Activated B cell treated with CpG ODN at 0.5 μM for 24 hours (primary cell): Measurements from ENCODE around the gene SLCO3A1. TPM values are rescaled to one million over a fixed set of nuclear protein-coding genes. Genes with fewer than 3 reads are reported as not detected.

ENCODE experiments used
- ATAC-seq: fragments of 200-7000 bp; cut with Tn5 transposase; one replicate; pipeline ENCODE4 v1.10.0; 2021; ENCODE audit warnings: low read depth, mild to moderate bottlenecking, moderate library complexity
- CTCF ChIA-PET: fragments of 350-600 bp; sonication (Branson Sonifier 250); formaldehyde crosslinking; loops from one replicate; lab custom pipeline; 2021; ENCODE audit warnings: antibody characterized with exemption; lab: Charles Lee
- POLR2A ChIA-PET: fragments of 350-600 bp; sonication (Branson Sonifier 250); formaldehyde crosslinking; loops from one replicate; lab custom pipeline; 2021; ENCODE audit warnings: antibody characterized with exemption; lab: Charles Lee
- DNase-seq: peaks from one replicate; pipeline ENCODE4 v3.0.0; 2022
- H3K27ac Mint-ChIP-seq: one replicate; pipeline ENCODE4 v1.8.0; 2020; ENCODE audit warnings: mixed read lengths
- H3K27me3 Mint-ChIP-seq: one replicate; pipeline ENCODE4 v1.8.0; 2021; ENCODE audit warnings: mixed read lengths
- H3K36me3 Mint-ChIP-seq: one replicate; pipeline ENCODE4 v1.8.0; 2021; ENCODE audit warnings: low read depth, mixed read lengths
- H3K4me1 Mint-ChIP-seq: one replicate; pipeline ENCODE4 v1.8.0; 2021; ENCODE audit warnings: mixed read lengths
- H3K4me3 Mint-ChIP-seq: one replicate; pipeline ENCODE4 v1.8.0; 2020; ENCODE audit warnings: mild to moderate bottlenecking, mixed read lengths
- H3K9me3 Mint-ChIP-seq: one replicate; pipeline ENCODE4 v1.8.0; 2020; ENCODE audit warnings: mixed read lengths
- CTCF ChIP-seq: fragments of 200-600 bp; IDR thresholded peaks from one replicate; pipeline ENCODE4 v1.8.0; 2022; ENCODE audit warnings: antibody characterized with exemption, mild to moderate bottlenecking
- intact Hi-C: fragments of 100-400 bp; cut with micrococcal nuclease; formaldehyde crosslinking; loops from one replicate; pipeline ENCODE4 v1.15.1; 2024
- total RNA-seq: library from RNA; stranded (reverse); gene quantifications from 2 replicates; pipeline ENCODE4 v1.2.3, GENCODE V29; 2022

SLCO3A1 gene
- total RNA-seq, 1 donor from 2014 or later: 0.82 TPM

- POLR2A ChIA-PET: interaction anchor here (0.7 kb wide), 1 partner anchor 32 kb away, joined by 11 read pairs; no protein-coding TSS in a partner anchor
- Mint-ChIP-seq H3K27me3 (peaks cover 3% of the 10 kb centered on the region), H3K4me1 (no peaks in the 10 kb centered on the region), H3K27ac (no peak overlapping the region), H3K9me3 (no peaks in the 10 kb centered on the region), H3K36me3 (no peaks in the 10 kb centered on the region), H3K4me3 (no peak overlapping the region)
- ATAC-seq (no peak), DNase-seq (no peak)
- intact Hi-C loops: no loop called here
- no peak for TF ChIP-seq CTCF
- CTCF ChIA-PET: no interaction called here
Observed at GRCh38 chr15:91878319-91878870, 24.9 kb downstream of the SLCO3A1 start.

GRCh38 chr15:91879158-91879557 lies 25.6 kb downstream of the SLCO3A1 start:
- intact Hi-C loops: no loop called here
- ATAC-seq (no peak), DNase-seq (no peak)
- H3K27ac Mint-ChIP-seq: no peak overlapping the region
- POLR2A ChIA-PET: no interaction called here
- no peaks in the 10 kb centered on the region for H3K4me1 Mint-ChIP-seq
- H3K4me3 Mint-ChIP-seq: no peak overlapping the region
- H3K27me3 Mint-ChIP-seq: no peaks in the 10 kb centered on the region
- CTCF ChIA-PET: interaction anchor here (0.9 kb wide), 1 partner anchor 27 kb away, joined by 3 read pairs; no protein-coding TSS in a partner anchor
- no peaks in the 10 kb centered on the region for H3K36me3 Mint-ChIP-seq
- no peak for TF ChIP-seq CTCF
- no peaks in the 10 kb centered on the region for H3K9me3 Mint-ChIP-seq

- CTCF ChIA-PET: no interaction called here
- POLR2A ChIA-PET: no interaction called here
- Mint-ChIP-seq H3K27ac (no peak overlapping the region), H3K4me1 (no peaks in the 10 kb centered on the region), H3K4me3 (no peak overlapping the region), H3K9me3 (no peaks in the 10 kb centered on the region), H3K36me3 (no peaks in the 10 kb centered on the region), H3K27me3 (no peaks in the 10 kb centered on the region)
- no peak for TF ChIP-seq CTCF
- no peak for DNase-seq
- intact Hi-C loops: no loop called here
- no peak for ATAC-seq
Observed at GRCh38 chr15:91880373-91880772, 26.9 kb downstream of the SLCO3A1 start.

GRCh38 chr15:91881569-91882297 lies 28.2 kb downstream of the SLCO3A1 start:
- DNase-seq: no peak
- Mint-ChIP-seq H3K27ac (no peak overlapping the region), H3K27me3 (no peaks in the 10 kb centered on the region), H3K4me1 (no peaks in the 10 kb centered on the region), H3K4me3 (no peak overlapping the region), H3K9me3 (no peaks in the 10 kb centered on the region), H3K36me3 (no peaks in the 10 kb centered on the region)
- CTCF ChIA-PET: no interaction called here
- ATAC-seq: no peak
- POLR2A ChIA-PET: no interaction called here
- intact Hi-C loops: no loop called here
- TF ChIP-seq CTCF: no peak

- no peak for TF ChIP-seq CTCF
- ChIA-PET CTCF (no interaction called here), POLR2A (no interaction called here)
- H3K4me3 Mint-ChIP-seq: no peak overlapping the region
- H3K9me3 Mint-ChIP-seq: no peaks in the 10 kb centered on the region
- intact Hi-C loops: no loop called here
- ATAC-seq: no peak
- H3K36me3 Mint-ChIP-seq: no peaks in the 10 kb centered on the region
- no peak for DNase-seq
- H3K4me1 Mint-ChIP-seq: no peaks in the 10 kb centered on the region
- H3K27ac Mint-ChIP-seq: no peak overlapping the region
- no peaks in the 10 kb centered on the region for H3K27me3 Mint-ChIP-seq
Observed at GRCh38 chr15:91882858-91883586, 29.5 kb downstream of the SLCO3A1 start.
